ENCODE measurements around the gene CNGA3.

CNGA3 gene

DNA sequence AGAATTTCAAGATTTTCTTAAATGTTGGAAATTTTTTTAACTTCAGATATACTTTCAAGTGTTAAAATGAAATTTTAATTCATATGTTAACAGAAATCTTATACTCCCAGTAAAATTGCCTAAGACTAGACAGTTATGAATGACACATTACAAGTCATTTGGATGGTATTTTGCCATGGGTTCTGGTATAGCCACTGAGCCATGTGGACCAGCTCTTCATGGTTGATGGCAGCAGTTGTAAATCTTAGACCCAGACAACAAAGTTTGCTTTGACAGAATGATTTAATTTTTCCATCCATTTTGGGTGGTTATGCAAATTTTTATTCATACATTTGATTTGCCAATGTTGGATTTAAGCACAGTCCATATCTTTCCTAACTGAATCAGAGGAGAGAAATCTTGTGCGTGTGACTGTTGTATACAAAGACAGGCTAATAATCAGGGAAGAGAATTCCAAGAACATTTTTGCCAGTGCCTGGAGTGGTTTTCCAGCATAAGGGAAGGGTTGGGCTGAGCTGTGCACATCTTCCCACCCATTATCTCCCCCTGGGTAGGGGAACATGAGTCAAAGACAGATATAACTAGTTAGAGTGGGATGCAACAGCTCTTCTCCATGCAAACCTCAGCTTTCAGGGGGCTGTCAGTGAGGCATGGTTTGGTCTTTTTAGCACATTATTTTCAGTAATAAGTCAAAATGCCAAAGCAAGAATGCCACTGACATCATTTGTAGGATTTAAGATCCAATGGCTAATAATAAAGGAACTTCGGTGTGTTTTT lies 70.3 kb downstream of the CNGA3 start:
- no peaks in the 10 kb centered on the region for H3F3A ChIP-seq (ENCODE audit: insufficient read depth, low read length)
- H3K27ac ChIP-seq (ENCODE audit: low read depth, low read length, poor library complexity, severe bottlenecking) = no peak overlapping the region
- no peak for TF ChIP-seq EZH2 (IDR thresholded peaks at IDR 0.05; ENCODE audit: borderline replicate concordance, low read length)
- TF ChIP-seq, protein P1, sequence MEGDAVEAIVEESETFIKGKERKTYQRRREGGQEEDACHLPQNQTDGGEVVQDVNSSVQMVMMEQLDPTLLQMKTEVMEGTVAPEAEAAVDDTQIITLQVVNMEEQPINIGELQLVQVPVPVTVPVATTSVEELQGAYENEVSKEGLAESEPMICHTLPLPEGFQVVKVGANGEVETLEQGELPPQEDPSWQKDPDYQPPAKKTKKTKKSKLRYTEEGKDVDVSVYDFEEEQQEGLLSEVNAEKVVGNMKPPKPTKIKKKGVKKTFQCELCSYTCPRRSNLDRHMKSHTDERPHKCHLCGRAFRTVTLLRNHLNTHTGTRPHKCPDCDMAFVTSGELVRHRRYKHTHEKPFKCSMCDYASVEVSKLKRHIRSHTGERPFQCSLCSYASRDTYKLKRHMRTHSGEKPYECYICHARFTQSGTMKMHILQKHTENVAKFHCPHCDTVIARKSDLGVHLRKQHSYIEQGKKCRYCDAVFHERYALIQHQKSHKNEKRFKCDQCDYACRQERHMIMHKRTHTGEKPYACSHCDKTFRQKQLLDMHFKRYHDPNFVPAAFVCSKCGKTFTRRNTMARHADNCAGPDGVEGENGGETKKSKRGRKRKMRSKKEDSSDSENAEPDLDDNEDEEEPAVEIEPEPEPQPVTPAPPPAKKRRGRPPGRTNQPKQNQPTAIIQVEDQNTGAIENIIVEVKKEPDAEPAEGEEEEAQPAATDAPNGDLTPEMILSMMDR (IDR thresholded peaks at IDR 0.05; ENCODE audit: low read length) = no peak

DNA sequence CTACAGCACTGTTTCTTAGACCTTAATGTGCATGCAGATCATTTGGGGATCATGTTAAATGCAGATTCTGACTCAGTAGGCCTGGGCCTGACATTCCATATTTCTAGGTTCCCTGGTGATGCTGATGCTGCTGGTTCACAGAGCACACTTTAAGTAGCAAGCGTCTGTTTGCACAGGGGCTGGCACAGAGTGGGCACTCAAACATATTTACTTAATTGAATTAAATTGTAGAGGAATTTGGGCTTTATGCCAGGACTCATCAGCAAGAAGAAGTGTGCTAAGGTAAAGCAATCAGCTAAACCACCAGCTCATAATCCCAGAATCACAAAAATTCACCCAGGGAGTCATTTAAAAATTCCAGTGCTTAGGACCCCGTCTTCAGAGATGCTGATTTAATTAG lies 73.3 kb downstream of the CNGA3 start:
- Histone ChIP-seq H3K9ac (ENCODE audit: low read length) (no peak overlapping the region), H3F3A (ENCODE audit: insufficient read depth, low read length) (no peaks in the 10 kb centered on the region), H3K79me2 (ENCODE audit: insufficient read depth, low read length) (no peaks in the 10 kb centered on the region), H4K20me1 (ENCODE audit: insufficient read depth, low read length) (no peaks in the 10 kb centered on the region), H3K9me3 (ENCODE audit: low read length) (0 out of 2 replicates have a peak, but pooled peaks cover 3% of the 10 kb centered on the region), H3K27me3 (ENCODE audit: insufficient read depth, low read length) (no peaks in the 10 kb centered on the region), H3K4me2 (ENCODE audit: low read length) (no peak overlapping the region), H3K9me2 (ENCODE audit: low read depth, low read length) (no peaks in the 10 kb centered on the region), H3K27ac (ENCODE audit: low read depth, low read length, poor library complexity, severe bottlenecking) (no peak overlapping the region), H3K36me3 (ENCODE audit: insufficient read depth, low read length) (no peaks in the 10 kb centered on the region), H2AFZ (ENCODE audit: low read length) (no peak overlapping the region), H3K4me1 (ENCODE audit: insufficient read depth, low read length, severe bottlenecking) (no peaks in the 10 kb centered on the region), H3K4me3 (ENCODE audit: low read depth, low read length, poor library complexity, severe bottlenecking) (no peak overlapping the region)
- TF ChIP-seq, protein P1 (IDR thresholded peaks at IDR 0.05; ENCODE audit: low read length) = no peak
- TF ChIP-seq EZH2 (IDR thresholded peaks at IDR 0.05; ENCODE audit: borderline replicate concordance, low read length) = no peak

More for the DNA sequence above, 70.3 kb downstream of the CNGA3 start:
- Histone ChIP-seq H3K9me2 (ENCODE audit: low read depth, low read length) (no peaks in the 10 kb centered on the region), H3K4me2 (ENCODE audit: low read length) (no peak overlapping the region), H3K36me3 (ENCODE audit: insufficient read depth, low read length) (no peaks in the 10 kb centered on the region), H2AFZ (ENCODE audit: low read length) (no peak overlapping the region), H3K9ac (ENCODE audit: low read length) (no peak overlapping the region), H4K20me1 (ENCODE audit: insufficient read depth, low read length) (no peaks in the 10 kb centered on the region), H3K4me1 (ENCODE audit: insufficient read depth, low read length, severe bottlenecking) (no peaks in the 10 kb centered on the region), H3K4me3 (ENCODE audit: low read depth, low read length, poor library complexity, severe bottlenecking) (no peak overlapping the region), H3K27me3 (ENCODE audit: insufficient read depth, low read length) (no peaks in the 10 kb centered on the region), H3K79me2 (ENCODE audit: insufficient read depth, low read length) (no peaks in the 10 kb centered on the region), H3K9me3 (ENCODE audit: low read length) (0 out of 2 replicates have a peak, but pooled peaks cover 3% of the 10 kb centered on the region)

DNA sequence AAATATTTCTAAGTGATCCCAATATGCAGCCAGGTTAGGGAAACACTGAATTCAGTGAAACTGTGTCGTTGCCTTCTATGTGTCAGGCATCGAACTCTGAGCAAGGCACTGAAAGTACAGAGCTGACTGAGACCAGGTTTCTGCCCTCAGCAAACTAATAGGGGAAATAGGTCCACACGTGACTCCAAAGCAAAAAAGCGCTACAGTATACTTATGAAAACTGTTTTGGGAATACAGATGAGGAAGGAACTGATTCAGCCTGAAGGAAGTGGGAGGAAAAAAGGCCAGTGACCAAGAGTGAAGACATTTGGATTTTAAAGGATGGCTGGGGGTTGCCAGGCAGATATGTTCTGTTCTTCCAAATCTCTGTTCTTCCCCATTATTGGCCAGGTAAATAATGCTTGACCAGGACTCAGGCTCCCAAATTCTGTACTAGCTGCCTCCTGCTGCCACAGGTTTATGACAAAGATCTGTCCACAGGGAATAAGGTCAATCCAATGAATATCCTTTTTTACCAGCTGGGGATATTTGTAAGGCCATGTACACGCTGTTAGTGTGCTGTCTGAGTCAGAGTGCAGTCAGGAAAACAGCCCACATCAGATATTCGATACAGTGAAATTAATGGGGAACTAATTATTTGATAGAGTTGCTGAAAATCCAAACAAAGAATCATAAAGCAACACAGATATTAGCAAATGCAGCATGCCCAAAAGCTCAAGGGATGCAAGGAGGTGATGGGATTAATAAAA lies 73.9 kb downstream of the CNGA3 start:
- H3F3A ChIP-seq (ENCODE audit: insufficient read depth, low read length) = no peaks in the 10 kb centered on the region
- no peak overlapping the region for H3K4me3 ChIP-seq (ENCODE audit: low read depth, low read length, poor library complexity, severe bottlenecking)
- H3K9ac ChIP-seq (ENCODE audit: low read length) = no peak overlapping the region
- no peak overlapping the region for H3K4me2 ChIP-seq (ENCODE audit: low read length)
- H3K27me3 ChIP-seq (ENCODE audit: insufficient read depth, low read length) = no peaks in the 10 kb centered on the region
- no peak for TF ChIP-seq EZH2 (IDR thresholded peaks at IDR 0.05; ENCODE audit: borderline replicate concordance, low read length)
- TF ChIP-seq, protein P1 (IDR thresholded peaks at IDR 0.05; ENCODE audit: low read length) = no peak
- no peaks in the 10 kb centered on the region for H3K79me2 ChIP-seq (ENCODE audit: insufficient read depth, low read length)
- H3K36me3 ChIP-seq (ENCODE audit: insufficient read depth, low read length) = no peaks in the 10 kb centered on the region
- H3K27ac ChIP-seq (ENCODE audit: low read depth, low read length, poor library complexity, severe bottlenecking) = no peak overlapping the region
- H3K4me1 ChIP-seq (ENCODE audit: insufficient read depth, low read length, severe bottlenecking) = no peaks in the 10 kb centered on the region
- H3K9me2 ChIP-seq (ENCODE audit: low read depth, low read length) = no peaks in the 10 kb centered on the region
- H3K9me3 ChIP-seq (ENCODE audit: low read length) = 0 out of 2 replicates have a peak, but pooled peaks cover 3% of the 10 kb centered on the region
- no peak overlapping the region for H2AFZ ChIP-seq (ENCODE audit: low read length)
- no peaks in the 10 kb centered on the region for H4K20me1 ChIP-seq (ENCODE audit: insufficient read depth, low read length)

Data from OCI-LY1 (cell line).